GM12872 (cell line): ENCODE measurements around the gene MAGEB17.

Experiments
- TF ChIP-seq, protein P1 (sequence below): IDR thresholded peaks from 3 replicates; pipeline ENCODE4 v1.5.1; 2011; ENCODE audit warnings: low read depth, mild to moderate bottlenecking, low read length, moderate library complexity; ENCODE audit not compliant: insufficient read depth

The MAGEB17 gene, protein sequence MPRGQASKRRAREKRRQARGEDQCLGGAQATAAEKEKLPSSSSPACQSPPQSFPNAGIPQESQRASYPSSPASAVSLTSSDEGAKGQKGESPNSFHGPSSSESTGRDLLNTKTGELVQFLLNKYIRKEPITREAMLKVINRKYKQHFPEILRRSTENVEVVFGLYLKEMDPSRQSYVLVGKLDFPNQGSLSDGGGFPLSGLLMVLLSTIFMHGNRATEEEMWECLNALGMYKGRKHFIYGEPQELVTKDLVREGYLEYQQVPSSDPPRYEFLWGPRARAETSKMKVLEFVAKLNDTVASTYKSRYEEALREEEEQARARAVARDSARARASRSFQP

GRCh38 chrX:16167181-16167580 lies at the start of gene MAGEB17:
Gene MAGEB17 (plus strand): TSS chrX:16167481. CDS start chrX:16170383, 2,902 bp downstream.
- TF ChIP-seq, protein P1, sequence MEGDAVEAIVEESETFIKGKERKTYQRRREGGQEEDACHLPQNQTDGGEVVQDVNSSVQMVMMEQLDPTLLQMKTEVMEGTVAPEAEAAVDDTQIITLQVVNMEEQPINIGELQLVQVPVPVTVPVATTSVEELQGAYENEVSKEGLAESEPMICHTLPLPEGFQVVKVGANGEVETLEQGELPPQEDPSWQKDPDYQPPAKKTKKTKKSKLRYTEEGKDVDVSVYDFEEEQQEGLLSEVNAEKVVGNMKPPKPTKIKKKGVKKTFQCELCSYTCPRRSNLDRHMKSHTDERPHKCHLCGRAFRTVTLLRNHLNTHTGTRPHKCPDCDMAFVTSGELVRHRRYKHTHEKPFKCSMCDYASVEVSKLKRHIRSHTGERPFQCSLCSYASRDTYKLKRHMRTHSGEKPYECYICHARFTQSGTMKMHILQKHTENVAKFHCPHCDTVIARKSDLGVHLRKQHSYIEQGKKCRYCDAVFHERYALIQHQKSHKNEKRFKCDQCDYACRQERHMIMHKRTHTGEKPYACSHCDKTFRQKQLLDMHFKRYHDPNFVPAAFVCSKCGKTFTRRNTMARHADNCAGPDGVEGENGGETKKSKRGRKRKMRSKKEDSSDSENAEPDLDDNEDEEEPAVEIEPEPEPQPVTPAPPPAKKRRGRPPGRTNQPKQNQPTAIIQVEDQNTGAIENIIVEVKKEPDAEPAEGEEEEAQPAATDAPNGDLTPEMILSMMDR, result no peak

DNA sequence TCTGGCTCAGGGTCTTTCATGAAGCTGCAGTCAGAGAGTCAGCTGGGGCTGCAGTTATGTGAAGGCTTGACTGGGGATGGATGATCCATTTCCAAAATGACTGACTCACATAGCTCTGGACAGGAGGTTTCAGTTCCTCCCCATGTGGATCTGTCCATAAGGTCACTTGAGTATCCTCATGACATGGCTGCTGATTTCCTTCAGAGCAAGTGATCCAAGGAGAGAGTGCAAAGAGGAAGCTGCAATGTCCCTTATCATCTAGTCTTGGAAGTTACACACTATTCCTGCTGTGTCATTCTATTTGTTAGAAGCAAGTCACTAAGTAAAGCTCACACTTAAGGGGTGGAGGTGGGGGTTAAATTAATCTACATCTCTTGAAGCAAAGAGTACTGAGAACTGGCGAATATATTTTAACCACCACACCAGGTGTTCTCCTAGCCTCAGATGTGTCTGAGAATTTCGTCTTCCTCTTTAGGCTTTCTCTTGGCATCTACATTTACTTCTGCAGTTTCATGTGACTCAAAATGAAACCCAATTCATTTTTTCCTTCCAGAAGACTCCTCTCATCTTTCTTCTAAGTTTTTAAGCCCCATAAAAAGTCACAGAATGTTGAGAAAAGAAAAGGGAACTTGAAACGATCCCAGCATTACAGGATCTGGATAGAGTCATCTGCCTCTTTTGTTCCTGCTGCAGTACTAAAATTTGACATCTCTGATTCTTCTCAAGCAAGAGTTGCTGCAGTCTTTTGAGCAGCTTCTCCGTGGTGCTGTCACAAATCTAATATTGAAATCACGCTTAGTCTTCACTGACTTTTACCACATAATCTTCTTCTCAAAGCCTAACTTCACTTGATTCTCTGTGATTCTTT lies 47.7 kb upstream of the MAGEB17 start:
- TF ChIP-seq, protein P1, result no peak

DNA sequence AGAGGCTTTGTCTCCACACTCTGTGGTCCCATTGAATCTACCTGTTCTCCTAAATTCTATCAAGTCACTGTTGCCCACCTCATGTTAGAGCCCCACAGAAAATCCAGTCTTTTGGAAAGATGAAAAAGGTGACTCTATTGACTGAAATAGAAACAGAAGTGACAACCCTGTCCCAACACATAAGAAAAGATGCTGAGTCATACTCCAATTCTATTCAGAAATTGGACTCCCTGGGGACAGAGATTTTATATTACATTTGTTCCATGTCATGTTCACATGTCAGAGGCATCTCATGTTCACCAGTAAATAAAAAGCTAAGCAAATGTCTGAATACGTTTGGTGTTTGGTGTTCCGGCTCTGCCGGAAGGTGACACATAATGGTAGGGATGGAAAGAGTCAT lies 46.9 kb upstream of the MAGEB17 start:
- TF ChIP-seq, protein P1, result no peak

- TF ChIP-seq, protein P1, result peak; percentile 75
These were observed 44.0 kb upstream of the MAGEB17 start, which contains the start of gene GRPR for GRCh38 chrX:16123222-16123786. Gene GRPR (plus strand): TSS chrX:16123565. CDS start chrX:16123954, 389 bp downstream.

DNA sequence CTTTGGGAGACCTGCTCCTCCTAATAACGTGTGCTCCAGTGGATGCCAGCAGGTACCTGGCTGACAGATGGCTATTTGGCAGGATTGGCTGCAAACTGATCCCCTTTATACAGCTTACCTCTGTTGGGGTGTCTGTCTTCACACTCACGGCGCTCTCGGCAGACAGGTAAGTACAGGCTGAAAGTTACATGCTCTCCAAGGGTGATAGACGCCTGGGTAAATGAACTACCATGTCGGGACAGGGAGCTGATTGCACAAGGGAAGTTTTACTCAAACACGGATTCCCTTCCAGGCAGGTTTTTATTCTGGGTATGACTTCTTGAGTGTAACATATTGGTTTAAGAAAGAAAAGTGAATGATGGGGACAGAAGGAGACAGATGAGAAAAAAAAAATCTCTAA lies 43.1 kb upstream of the MAGEB17 start:
- TF ChIP-seq, protein P1, result no peak

- TF ChIP-seq, protein P1, result no peak
These were observed 41.6 kb upstream of the MAGEB17 start for GRCh38 chrX:16125520-16126149.
